Nephron progenitor cell (in vitro differentiated cells): ENCODE results near the gene ICAM5.
A peak's percentile ranks its signal among the peaks of the same experiment; 100 is the strongest.

Experiments used
- DNase-seq: peaks from one replicate; pipeline ENCODE4 v3.0.0; 2021
- H3K27ac Mint-ChIP-seq: 2 replicates; pipeline ENCODE4 v1.8.0; 2021; ENCODE audit warnings: mild to moderate bottlenecking, moderate library complexity, mixed read lengths
- H3K27me3 Mint-ChIP-seq: 2 replicates; pipeline ENCODE4 v1.8.0; 2021; ENCODE audit warnings: mild to moderate bottlenecking, low read depth, mixed read lengths; ENCODE audit not compliant: poor library complexity
- H3K36me3 Mint-ChIP-seq: 2 replicates; pipeline ENCODE4 v1.8.0; 2021; ENCODE audit warnings: low read depth, mixed read lengths
- H3K4me1 Mint-ChIP-seq: 2 replicates; pipeline ENCODE4 v1.8.0; 2021; ENCODE audit warnings: mixed read lengths
- H3K4me3 Mint-ChIP-seq: 2 replicates; pipeline ENCODE4 v1.8.0; 2021; ENCODE audit warnings: mild to moderate bottlenecking, moderate library complexity, mixed read lengths
- H3K9me3 Mint-ChIP-seq: 2 replicates; pipeline ENCODE4 v1.8.0; 2021; ENCODE audit warnings: mild to moderate bottlenecking, moderate library complexity, mixed read lengths
- CTCF ChIP-seq: fragments of 200-600 bp; sonication (generic); IDR thresholded peaks from 2 replicates; pipeline ENCODE4 v1.5.0; 2021; ENCODE audit warnings: antibody characterized with exemption

The ICAM5 gene

DNA sequence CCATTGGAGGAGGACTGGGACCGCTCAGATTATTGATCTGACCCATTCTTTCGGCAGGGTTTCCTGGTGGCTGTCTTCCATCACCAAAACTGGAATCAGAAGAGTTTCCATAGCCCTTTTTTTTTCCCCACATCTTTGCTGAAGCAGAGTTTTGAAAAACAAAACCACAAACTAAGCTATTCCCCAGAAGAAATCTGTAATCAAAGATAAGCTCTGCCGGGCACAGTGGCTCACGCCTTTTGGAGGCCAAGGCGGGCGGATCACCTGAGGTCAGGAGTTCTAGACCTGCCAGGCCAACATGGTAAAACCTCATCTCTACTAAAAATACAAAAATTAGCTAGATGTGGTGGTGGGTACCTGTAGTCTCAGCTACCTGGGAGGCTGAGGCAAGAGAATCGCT is 23.0 kb upstream of the ICAM5 start:
- Mint-ChIP-seq H3K4me1 (no peaks in the 10 kb centered on the region), H3K27ac (no peak overlapping the region), H3K36me3 (no peaks in the 10 kb centered on the region), H3K4me3 (no peak overlapping the region), H3K27me3 (peaks cover 48% of the 10 kb centered on the region), H3K9me3 (no peaks in the 10 kb centered on the region)
- no peak for DNase-seq
- TF ChIP-seq CTCF, result no peak

- H3K27me3 Mint-ChIP-seq, result peaks cover 57% of the 10 kb centered on the region
- H3K27ac Mint-ChIP-seq, result no peak overlapping the region
- no peaks in the 10 kb centered on the region for H3K36me3 Mint-ChIP-seq
- TF ChIP-seq CTCF, result no peak
- no peaks in the 10 kb centered on the region for H3K4me1 Mint-ChIP-seq
- no peaks in the 10 kb centered on the region for H3K9me3 Mint-ChIP-seq
- H3K4me3 Mint-ChIP-seq, result no peak overlapping the region
- DNase-seq, result no peak
Observed at GRCh38 chr19:10268071-10268470, 21.7 kb upstream of the ICAM5 start.

DNA sequence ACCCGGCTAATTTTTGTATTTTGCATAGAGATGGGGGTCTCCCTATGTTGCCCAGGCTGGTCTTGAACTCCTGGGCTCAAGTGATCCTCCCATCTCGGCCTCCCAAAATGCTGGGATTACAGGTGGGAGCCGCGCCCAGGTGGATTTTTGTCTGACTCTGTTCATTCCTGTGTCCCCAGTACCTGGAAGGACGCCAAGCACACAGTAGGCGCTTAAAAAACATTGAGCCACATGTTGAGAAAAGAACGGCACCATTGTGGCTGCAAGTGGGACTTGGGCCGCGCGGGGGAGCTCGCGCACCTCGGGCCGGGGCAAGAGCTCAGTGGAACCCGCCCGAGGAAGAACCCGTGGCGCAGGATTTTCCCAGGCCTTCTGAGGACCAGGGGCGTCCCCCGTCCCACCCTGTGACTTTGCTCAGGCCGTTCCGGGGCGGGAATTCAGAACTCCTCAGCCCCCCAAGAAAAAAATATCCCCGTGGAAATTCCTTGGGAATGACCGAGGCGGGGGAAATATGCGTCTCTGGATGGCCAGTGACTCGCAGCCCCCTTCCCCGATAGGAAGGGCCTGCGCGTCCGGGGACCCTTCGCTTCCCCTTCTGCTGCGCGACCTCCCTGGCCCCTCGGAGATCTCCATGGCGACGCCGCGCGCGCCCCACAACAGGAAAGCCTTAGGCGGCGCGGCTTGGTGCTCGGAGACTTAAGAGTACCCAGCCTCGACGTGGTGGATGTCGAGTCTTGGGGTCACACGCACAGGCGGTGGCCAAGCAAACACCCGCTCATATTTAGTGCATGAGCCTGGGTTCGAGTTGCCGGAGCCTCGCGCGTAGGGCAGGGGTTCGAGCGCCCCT is 20.2 kb upstream of the ICAM5 start:
- peak; percentile 93 for TF ChIP-seq CTCF
- Mint-ChIP-seq H3K36me3 (no peaks in the 10 kb centered on the region), H3K27me3 (peaks cover 70% of the 10 kb centered on the region), H3K27ac (no peak overlapping the region), H3K9me3 (no peaks in the 10 kb centered on the region), H3K4me1 (no peaks in the 10 kb centered on the region), H3K4me3 (peak overlapping the region; percentile 36)
- peak; percentile 89 for DNase-seq

- TF ChIP-seq CTCF, result no peak
- Mint-ChIP-seq H3K9me3 (no peaks in the 10 kb centered on the region), H3K36me3 (no peaks in the 10 kb centered on the region), H3K27me3 (peaks cover 76% of the 10 kb centered on the region), H3K27ac (no peak overlapping the region), H3K4me3 (peak overlapping the region; percentile 28), H3K4me1 (no peaks in the 10 kb centered on the region)
- DNase-seq, result peak; percentile 20
Observed at GRCh38 chr19:10270180-10270615, 19.6 kb upstream of the ICAM5 start.

DNA sequence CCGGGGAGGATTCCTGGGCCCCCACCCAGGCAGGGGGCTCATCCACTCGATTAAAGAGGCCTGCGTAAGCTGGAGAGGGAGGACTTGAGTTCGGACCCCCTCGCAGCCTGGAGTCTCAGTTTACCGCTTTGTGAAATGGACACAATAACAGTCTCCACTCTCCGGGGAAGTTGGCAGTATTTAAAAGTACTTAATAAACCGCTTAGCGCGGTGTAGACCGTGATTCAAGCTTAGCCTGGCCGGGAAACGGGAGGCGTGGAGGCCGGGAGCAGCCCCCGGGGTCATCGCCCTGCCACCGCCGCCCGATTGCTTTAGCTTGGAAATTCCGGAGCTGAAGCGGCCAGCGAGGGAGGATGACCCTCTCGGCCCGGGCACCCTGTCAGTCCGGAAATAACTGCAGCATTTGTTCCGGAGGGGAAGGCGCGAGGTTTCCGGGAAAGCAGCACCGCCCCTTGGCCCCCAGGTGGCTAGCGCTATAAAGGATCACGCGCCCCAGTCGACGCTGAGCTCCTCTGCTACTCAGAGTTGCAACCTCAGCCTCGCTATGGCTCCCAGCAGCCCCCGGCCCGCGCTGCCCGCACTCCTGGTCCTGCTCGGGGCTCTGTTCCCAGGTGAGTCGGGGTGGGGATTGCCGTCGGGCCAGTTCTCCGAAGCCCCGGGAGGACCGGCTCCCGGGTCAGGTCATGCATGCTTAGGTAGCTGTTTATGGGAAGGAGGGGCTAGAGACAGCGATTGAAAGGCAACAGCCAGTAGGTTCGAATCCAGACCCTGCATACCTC is 18.9 kb upstream of the ICAM5 start, which contains the start of gene ICAM1:
ICAM1 (plus strand) TSS at position 505 of the 779 bp plus-strand sequence; CDS start at position 545, 40 bp downstream.
- Mint-ChIP-seq H3K27ac (no peak within 1 kb of the TSS), H3K27me3 (peaks cover 77% of the 10 kb centered on the region), H3K36me3 (no peaks in the 10 kb centered on the region), H3K4me3 (peak within 1 kb of the TSS; percentile 34), H3K4me1 (no peaks in the 10 kb centered on the region), H3K9me3 (no peaks in the 10 kb centered on the region)
- TF ChIP-seq CTCF, result no peak
- DNase-seq, result peak; percentile 61
